IMR-90 (cell line): ENCODE results near the gene ENTPD1. TPM values are rescaled to one million over a fixed set of nuclear protein-coding genes. Genes with fewer than 3 reads are reported as not detected.

Experiments
- ATAC-seq: fragments of 200-7000 bp; cut with Tn5 transposase; 2 replicates; pipeline ENCODE4 v1.9.1; 2020; ENCODE audit warnings: low read depth, mild to moderate bottlenecking, moderate library complexity
- BruUV-seq: library from RNA; stranded (reverse); fragments of 400-500 nt; replicated peaks from 2 replicates; lab custom pipeline; 2021; lab: Mats Ljungman, UMichigan
- CTCF ChIA-PET: fragments of 300-600 bp; formaldehyde crosslinking; extraction: SDS; loops from one replicate; lab custom pipeline; 2021; ENCODE audit warnings: antibody characterized with exemption; lab: Yijun Ruan, JAX
- POLR2A ChIA-PET: fragments of 300-600 bp; sonication (Branson Sonifier 250); formaldehyde crosslinking; loops from one replicate; lab custom pipeline; 2022; ENCODE audit warnings: antibody characterized with exemption; ENCODE audit not compliant: unreplicated experiment; lab: Charles Lee
- DNase-seq: peaks from one replicate; pipeline ENCODE4 v3.0.0; 2013
- H2AFZ ChIP-seq: replicated peaks from 2 replicates; pipeline ENCODE3; 2013; ENCODE audit warnings: low read length, mild to moderate bottlenecking; ENCODE audit not compliant: poor library complexity
- H2AK5ac ChIP-seq: 2 replicates; pipeline ENCODE4 v1.6.1; 2013; ENCODE audit warnings: low read depth, low read length, inconsistent platforms
- H2AK9ac ChIP-seq: replicated peaks from 2 replicates; pipeline ENCODE3; 2013; ENCODE audit warnings: mild to moderate bottlenecking, low read depth, low read length, moderate library complexity; ENCODE audit not compliant: poor library complexity
- H2BK120ac ChIP-seq: 2 replicates; pipeline ENCODE4 v1.6.1; 2013; ENCODE audit warnings: low read depth, low read length, inconsistent platforms
- H2BK15ac ChIP-seq: 3 replicates; pipeline ENCODE4 v1.6.1; 2013; ENCODE audit warnings: low read depth, low read length, inconsistent platforms
- H2BK20ac ChIP-seq: 2 replicates; pipeline ENCODE4 v1.6.1; 2013; ENCODE audit warnings: low read depth, mild to moderate bottlenecking, inconsistent platforms, low read length, moderate library complexity
- H2BK5ac ChIP-seq: 2 replicates; pipeline ENCODE4 v1.6.1; 2013; ENCODE audit warnings: mild to moderate bottlenecking, low read depth, low read length, inconsistent platforms; ENCODE audit not compliant: poor library complexity, severe bottlenecking
- H3K14ac ChIP-seq: replicated peaks from 2 replicates; pipeline ENCODE4 v1.6.1; 2013; ENCODE audit warnings: low read depth, low read length, inconsistent platforms
- H3K18ac ChIP-seq: 2 replicates; pipeline ENCODE4 v1.6.1; 2013; ENCODE audit warnings: low read depth, low read length, control low read depth
- H3K23ac ChIP-seq: 2 replicates; pipeline ENCODE4 v1.6.1; 2013; ENCODE audit warnings: low read depth, low read length, inconsistent platforms
- H3K27ac ChIP-seq: 2 replicates; pipeline ENCODE4 v1.5.1; 2013; ENCODE audit warnings: mild to moderate bottlenecking, control low read depth, low read length; ENCODE audit not compliant: insufficient read depth
- H3K27me3 ChIP-seq: 2 replicates; pipeline ENCODE4 v1.6.1; 2013; ENCODE audit warnings: low read length; ENCODE audit not compliant: control insufficient read depth, insufficient read depth
- H3K36me3 ChIP-seq: 2 replicates; pipeline ENCODE4 v1.6.1; 2013; ENCODE audit warnings: low read length, mixed read lengths; ENCODE audit not compliant: control insufficient read depth, insufficient read depth
- H3K4ac ChIP-seq: 2 replicates; pipeline ENCODE4 v1.6.1; 2013; ENCODE audit warnings: low read depth, low read length, inconsistent platforms
- H3K4me1 ChIP-seq: 2 replicates; pipeline ENCODE4 v1.6.1; 2013; ENCODE audit warnings: low read length, mixed read lengths; ENCODE audit not compliant: control insufficient read depth, insufficient read depth
- H3K4me2 ChIP-seq: 2 replicates; pipeline ENCODE4 v1.6.1; 2013; ENCODE audit warnings: low read depth, mild to moderate bottlenecking, control low read depth, low read length, moderate library complexity
- H3K4me3 ChIP-seq: 2 replicates; pipeline ENCODE4 v1.5.1; 2013; ENCODE audit warnings: low read depth, mild to moderate bottlenecking, control low read depth, low read length, moderate library complexity; ENCODE audit not compliant: insufficient read depth
- H3K56ac ChIP-seq: 2 replicates; pipeline ENCODE4 v1.6.1; 2013; ENCODE audit warnings: low read length, inconsistent platforms; ENCODE audit not compliant: insufficient read depth; ENCODE audit errors: extremely low read depth
- H3K79me1 ChIP-seq, 2 experiments: 2 replicates each; pipeline ENCODE4 v1.6.1; 2013; ENCODE audit warnings: low read length in 2 of 2, inconsistent platforms in 1 of 2, low read depth in 1 of 2
- H3K9ac ChIP-seq: 2 replicates; pipeline ENCODE4 v1.6.1; 2013; ENCODE audit warnings: low read depth, low read length, control low read depth
- H3K9me1 ChIP-seq: 2 replicates; pipeline ENCODE4 v1.6.1; 2013; ENCODE audit warnings: low read length, inconsistent platforms; ENCODE audit not compliant: insufficient read depth
- H3K9me3 ChIP-seq: 2 replicates; pipeline ENCODE4 v1.6.1; 2013; ENCODE audit warnings: low read length; ENCODE audit not compliant: control insufficient read depth, insufficient read depth
- H4K20me1 ChIP-seq: 2 replicates; pipeline ENCODE4 v1.6.1; 2013; ENCODE audit warnings: low read length, inconsistent platforms; ENCODE audit not compliant: insufficient read depth
- H4K5ac ChIP-seq: 2 replicates; pipeline ENCODE4 v1.6.1; 2013; ENCODE audit warnings: mild to moderate bottlenecking, low read depth, low read length, control low read depth
- H4K8ac ChIP-seq, 2 experiments: 2 replicates each; pipeline ENCODE4 v1.6.1; 2013; ENCODE audit warnings: low read depth in 2 of 2, low read length in 2 of 2, control low read depth in 1 of 2, inconsistent platforms in 1 of 2
- H4K91ac ChIP-seq: 2 replicates; pipeline ENCODE4 v1.6.1; 2013; ENCODE audit warnings: low read depth, low read length, inconsistent platforms; ENCODE audit not compliant: insufficient read depth
- BHLHE40 ChIP-seq: fragments of 150-350 bp; IDR thresholded peaks from 2 replicates; pipeline ENCODE4 v1.6.1; 2016; ENCODE audit warnings: mild to moderate bottlenecking, low read depth, low read length
- WGBS, 2 experiments: methylation state at CpG; one replicate each; pipeline versions ENCODE4 v1.1.5 to v1.1.7; 2013; ENCODE audit warnings: missing lambda C conversion rate in 2 of 2; ENCODE audit not compliant: insufficient read length in 1 of 2; ENCODE audit errors: extremely low coverage in 2 of 2; 5-methylcytosine and 5-hydroxymethylcytosine counted together
- dilution Hi-C: fragments of 300-500 bp; cut with HindIII; formaldehyde crosslinking; loops from one replicate; pipeline ENCODE4 v1.14.3; 2018; ENCODE audit warnings: low sequenced_read_pairs; ENCODE audit not compliant: unreplicated experiment
- in situ Hi-C: fragments of 300-500 bp; cut with MboI; formaldehyde crosslinking; loops from 3 replicates; pipeline ENCODE4 v1.14.3; 2019; ENCODE audit warnings: low sequenced_read_pairs, inconsistent platforms, mixed read lengths
- intact Hi-C: fragments of 100-400 bp; cut with micrococcal nuclease; formaldehyde crosslinking; loops from 2 replicates; pipeline ENCODE4 v1.10.0; 2022
- polyA plus RNA-seq, 3 experiments: library from polyadenylated mRNA; depleted of rRNA; stranded (reverse); fragments of >200 nt; gene quantifications; 2 replicates each; pipeline ENCODE4 v1.2.3, GENCODE V29; 2012; ENCODE audit warnings: low replicate concordance in 1 of 3
- total RNA-seq: library from RNA; depleted of rRNA; stranded (reverse); fragments of >200 nt; gene quantifications from 2 replicates; pipeline ENCODE4 v1.2.3, GENCODE V29; 2012

The ENTPD1 gene
- total and polyA plus RNA-seq, 2 of the 4 experiments (the other 2 are of a cell fraction): under 0.01 TPM; not detected in 1

DNA sequence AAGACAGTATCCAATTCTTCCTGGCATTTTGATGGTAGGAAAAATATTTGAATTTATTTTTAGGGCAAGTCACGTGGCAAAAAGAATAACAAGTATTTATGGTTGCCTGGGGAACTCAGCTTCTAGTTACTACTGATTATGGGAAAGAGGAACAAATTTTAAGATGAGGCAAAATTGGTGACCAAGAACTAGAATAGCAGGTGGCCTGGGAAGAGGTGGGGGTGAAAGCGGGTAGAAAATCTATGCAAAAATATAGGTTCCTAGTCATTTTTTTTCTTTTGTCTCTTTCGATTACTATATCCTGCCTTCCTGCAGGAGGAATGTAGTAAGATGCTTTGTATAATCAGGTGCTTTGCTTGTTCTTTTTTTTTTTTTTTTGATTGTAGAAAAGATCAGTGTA is 27.8 kb downstream of the ENTPD1 start:
- no peak for TF ChIP-seq BHLHE40
- 40% methylated on average over 1 of the region's 3 CpGs; no CpG with 5 or more reads in 1 of the 2 experiments for WGBS, 2 experiments

More for the DNA sequence above, 27.8 kb downstream of the ENTPD1 start:
- Histone ChIP-seq H2BK5ac (no peak overlapping the region), H2AK9ac (no peak overlapping the region), H3K4me3 (no peak overlapping the region), H3K4me1 (no peaks in the 10 kb centered on the region), H3K27me3 (no peaks in the 10 kb centered on the region), H4K91ac (no peak overlapping the region), H3K23ac (no peak overlapping the region), H2AK5ac (no peak overlapping the region), H3K79me1 (no peaks in the 10 kb centered on the region), H2BK120ac (no peak overlapping the region), H3K56ac (no peak overlapping the region), H3K36me3 (no peaks in the 10 kb centered on the region), H3K4ac (no peak overlapping the region), H3K14ac (no peak overlapping the region), H3K9me3 (no peaks in the 10 kb centered on the region), H4K8ac (no peak overlapping the region), H2BK20ac (no peak overlapping the region), H2AFZ (no peak overlapping the region), H2BK15ac (no peak overlapping the region), H3K27ac (no peak overlapping the region), H3K9me1 (no peaks in the 10 kb centered on the region), H3K9ac (no peak overlapping the region), H4K5ac (no peak overlapping the region), H3K18ac (no peak overlapping the region), H4K20me1 (no peaks in the 10 kb centered on the region), H3K4me2 (no peak overlapping the region)
- ChIA-PET CTCF (interaction anchor here (2.1 kb wide), 1 partner anchor 90 kb away, joined by 5 read pairs; the partner anchor contains the start of gene TCTN3), POLR2A (no interaction called here)
- dilution Hi-C loops (no loop called here), intact Hi-C loops (no loop called here), in situ Hi-C loops (no loop called here)
- BruUV-seq: no TSS peak
- ATAC-seq (no peak), DNase-seq (no peak)
